Limb (tissue), 2 donors: Measurements from ENCODE around the gene ASB18.
"Not testable (repeated sequence)": the region's sequence is repeated elsewhere in the genome, so short reads cannot be mapped to it uniquely, and the experiment has no call there.

Experiments used
- DNase-seq, 2 donors: peaks; one replicate each; pipeline ENCODE4 v3.0.0-alpha.2; 2016; ENCODE audit errors: extremely low spot score in 2 of 2

The ASB18 gene, protein sequence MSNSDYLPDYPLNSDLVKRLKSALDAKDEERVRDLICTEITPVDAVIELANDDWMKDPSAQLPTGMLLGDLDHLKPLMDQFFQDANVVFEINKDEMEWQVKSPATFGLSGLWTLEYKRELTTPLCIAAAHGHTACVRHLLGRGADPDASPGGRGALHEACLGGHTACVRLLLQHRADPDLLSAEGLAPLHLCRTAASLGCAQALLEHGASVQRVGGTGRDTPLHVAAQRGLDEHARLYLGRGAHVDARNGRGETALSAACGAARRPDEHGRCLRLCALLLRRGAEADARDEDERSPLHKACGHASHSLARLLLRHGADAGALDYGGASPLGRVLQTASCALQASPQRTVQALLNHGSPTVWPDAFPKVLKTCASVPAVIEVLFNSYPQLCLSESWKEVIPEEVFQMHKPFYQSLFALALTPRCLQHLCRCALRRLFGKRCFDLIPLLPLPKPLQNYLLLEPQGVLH

DNA sequence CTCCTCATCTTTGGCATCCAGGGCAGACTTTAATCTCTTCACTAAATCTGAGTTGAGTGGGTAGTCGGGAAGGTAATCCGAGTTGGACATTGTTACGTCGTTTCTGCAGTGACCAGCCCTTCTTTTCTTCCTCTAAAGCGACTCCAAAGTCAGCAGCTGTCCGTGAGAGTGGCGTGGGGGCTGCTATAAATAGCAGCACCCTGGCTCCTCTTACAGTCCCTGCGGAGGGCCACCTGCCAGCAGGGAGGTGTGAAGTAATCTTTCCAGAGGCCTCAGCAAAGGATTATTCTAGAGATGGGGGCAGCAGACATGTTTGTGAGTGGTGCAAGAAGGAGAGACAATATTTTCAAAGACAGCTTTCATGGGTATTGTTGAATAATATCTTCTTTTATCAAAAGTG, at the start of gene ASB18:
ASB18 (minus strand) TSS at position 151 of the 400 bp plus-strand sequence; CDS start at position 90, 61 bp downstream.
- DNase-seq = peak in 1 of 2 donors; percentile 20

DNA sequence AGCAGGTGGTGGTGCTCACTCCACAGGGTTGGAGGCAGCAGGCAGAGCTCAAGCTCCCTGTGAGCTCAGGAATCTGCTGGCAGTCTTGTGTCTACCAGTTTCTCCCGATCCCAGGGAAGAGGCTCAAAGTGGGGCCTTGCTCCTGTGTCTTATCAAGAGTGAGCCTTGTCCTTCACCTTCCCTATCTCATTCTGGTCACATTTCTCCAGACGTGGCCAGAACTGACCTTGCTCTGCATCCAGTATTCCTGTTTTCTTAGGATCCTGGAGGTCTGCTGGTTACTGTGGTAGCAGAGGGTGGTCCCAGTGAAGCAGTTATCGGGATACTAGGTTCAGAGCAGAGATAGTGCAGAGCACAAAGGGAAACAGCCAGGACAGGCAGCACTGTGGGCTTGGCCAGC, 47.1 kb upstream of the ASB18 start:
- no peak for DNase-seq

DNA sequence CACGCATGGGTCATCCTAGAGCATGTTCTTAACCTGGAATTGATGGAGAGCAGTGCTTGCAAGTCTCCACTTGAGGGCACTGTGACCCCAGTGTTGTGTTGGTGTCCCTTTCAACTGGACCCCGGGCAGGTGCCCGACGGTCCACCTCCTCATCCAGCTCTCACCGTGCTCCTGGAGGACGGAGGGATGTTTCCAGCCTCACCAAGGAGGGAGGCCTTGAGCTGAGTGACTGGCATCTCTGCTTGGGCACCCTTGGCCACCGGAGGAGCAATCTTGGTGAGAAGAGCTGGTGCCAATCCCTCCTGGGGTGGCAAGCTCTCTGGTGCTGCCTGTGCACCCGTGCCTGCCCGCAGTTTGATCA, 45.4 kb upstream of the ASB18 start:
- no peak for DNase-seq

DNA sequence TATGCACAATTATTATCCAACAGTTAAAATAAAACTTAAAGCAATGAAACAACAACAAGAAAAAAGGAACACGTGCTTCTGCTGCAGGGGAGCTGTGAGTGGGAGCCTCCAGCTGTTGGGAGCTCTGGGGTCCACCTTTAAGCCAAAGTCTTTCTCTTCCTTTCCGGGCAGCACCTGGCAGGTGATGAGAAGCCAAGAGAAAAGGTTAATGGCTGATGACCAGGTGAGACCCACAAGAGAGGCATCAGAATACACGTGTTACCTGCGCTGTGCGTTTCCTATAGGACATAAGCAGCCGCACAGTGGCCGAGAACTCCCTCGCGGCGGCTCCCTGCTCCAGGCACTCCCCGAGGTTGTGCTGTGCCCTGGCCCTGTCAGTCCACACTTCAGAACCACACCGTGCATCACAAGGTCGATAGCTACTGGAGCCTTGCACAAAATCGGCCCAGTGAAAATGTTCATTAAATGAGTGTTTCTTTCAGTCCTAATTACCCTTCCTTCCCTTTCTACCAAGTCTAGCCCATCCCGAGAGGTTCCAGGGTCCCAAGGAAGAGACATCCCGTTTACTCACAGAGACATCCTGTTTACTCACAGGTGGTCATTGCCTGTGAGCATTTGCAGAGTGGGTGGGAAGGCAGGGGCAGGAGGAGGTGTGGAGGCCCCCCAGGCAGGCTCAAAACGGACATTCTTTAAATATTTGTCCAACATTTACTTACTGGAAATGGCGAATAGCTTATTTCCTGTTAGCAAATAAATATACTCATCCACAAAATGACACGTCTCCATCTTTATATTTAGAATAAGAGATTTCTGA, 44.9 kb upstream of the ASB18 start:
- DNase-seq = no peak

DNA sequence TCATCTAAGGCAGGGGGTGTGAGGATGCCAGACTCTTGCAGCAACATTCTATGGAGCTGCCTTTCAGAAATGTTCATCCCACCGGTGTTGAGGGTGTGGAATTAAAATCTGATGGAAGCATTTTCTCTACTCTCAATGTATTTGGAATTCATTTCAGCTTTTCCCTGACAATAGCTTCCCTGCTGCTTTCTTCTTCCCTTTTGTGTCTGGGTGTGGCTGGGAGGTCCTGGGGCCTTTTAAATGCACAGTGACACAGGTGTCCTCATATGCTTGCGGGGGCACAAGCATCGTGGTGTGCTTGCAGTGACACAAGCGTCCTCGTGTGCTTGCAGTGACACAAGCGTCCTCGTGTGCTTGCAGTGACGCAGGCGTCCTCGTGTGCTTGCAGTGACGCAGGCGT, 43.4 kb upstream of the ASB18 start:
- no peak for DNase-seq

DNA sequence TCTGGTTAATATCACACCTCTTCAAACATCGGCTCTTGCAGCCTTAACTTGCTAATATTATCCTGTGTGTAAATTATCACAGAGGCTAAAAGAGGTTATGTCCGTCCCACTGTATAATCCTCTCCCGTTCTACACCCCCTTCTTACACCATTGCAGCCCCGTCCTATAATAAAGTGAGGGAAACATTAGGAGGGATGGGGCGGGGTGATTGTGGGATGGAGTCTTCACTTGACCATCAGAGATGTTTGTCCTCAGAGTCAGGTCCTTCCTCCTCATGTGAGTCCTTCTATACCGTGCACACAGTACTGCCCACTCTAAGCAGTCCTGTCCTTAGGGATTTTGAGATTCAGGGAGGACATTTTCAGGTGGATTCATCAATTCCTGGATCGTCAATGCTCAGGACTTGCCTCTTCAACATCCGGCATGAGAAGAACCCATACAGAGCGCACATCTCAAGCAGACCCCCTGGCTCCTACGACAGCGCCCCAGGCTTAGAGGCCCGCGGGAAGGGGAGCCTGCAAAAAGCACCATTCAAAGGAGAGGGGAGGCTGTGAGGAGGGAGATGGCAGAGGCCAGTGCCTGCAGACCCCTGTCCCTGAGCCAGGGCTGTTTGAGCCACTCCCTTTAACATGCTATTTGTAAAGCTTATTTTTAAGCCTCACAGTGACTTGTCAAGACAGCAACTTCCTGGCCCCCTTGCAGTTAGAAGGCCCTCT, 42.8 kb upstream of the ASB18 start:
- no peak for DNase-seq

DNA sequence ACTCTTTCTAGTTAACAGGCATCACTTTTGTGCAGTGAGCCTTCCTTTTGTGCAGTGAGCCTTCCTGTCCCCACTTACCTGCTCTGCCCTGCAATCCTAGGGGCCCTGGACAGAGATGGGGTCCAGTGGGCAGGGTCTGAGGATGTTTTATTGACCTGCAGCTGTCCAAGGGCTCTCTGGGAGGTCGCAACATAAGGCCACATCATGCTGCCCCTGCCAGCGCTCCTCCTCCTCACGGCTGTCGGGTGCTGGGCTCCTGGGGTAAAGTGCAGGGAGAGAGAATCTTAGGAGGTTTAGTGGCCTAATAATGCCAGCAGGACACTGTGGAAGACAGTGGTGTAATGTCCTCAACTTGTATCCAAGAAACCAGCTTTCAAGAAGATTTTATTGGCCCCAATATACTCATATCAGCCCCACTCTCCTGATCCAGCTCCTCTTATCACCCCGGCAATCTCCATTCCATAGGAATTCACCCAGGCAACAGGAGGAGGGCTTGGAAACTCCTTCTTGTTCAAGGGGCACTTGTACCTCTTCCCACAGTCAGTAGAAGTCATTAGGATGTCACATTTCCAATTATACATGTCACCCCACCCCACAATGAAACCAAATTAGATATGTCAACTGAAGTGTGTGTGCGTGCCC, 41.9 kb upstream of the ASB18 start:
- no peak for DNase-seq

DNA sequence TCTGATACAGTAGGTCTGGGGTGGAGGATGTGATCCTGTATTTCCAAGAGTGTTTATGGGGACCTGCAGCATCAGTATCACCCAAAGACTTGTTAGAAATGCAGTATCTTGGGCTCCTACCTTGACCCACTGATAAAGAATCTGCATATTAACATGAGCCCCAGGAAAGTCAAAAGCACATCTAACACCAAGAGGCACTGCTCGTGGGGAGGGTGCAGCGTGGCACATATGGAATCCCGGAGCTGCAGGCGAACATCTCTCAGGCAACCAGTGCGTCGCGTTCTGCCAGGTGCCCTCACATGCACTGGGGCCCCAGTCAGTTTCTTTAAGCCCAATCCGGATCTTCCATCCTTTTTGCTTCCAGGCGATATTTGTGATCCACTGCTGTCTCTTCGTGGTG, 41.3 kb upstream of the ASB18 start:
- DNase-seq = no peak

DNA sequence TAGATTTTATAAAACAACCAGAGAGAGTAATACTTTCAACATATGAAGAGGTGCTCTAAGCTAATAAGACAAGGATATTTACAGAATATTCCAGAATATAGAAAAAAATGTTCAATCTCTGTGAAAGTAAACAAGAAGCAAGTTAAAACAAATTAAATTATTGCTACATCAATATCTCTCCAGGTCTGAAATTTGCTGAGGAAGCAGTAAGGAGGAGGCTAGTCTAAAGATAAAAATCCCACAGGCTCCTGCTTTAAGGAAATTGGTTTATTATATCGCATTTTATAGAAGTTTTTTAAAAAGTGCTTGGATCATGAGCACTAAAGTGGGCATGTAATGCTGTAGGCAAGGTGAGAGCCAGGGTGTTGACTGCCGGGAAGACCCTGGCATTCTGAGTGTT, 39.7 kb upstream of the ASB18 start:
- no peak for DNase-seq

DNA sequence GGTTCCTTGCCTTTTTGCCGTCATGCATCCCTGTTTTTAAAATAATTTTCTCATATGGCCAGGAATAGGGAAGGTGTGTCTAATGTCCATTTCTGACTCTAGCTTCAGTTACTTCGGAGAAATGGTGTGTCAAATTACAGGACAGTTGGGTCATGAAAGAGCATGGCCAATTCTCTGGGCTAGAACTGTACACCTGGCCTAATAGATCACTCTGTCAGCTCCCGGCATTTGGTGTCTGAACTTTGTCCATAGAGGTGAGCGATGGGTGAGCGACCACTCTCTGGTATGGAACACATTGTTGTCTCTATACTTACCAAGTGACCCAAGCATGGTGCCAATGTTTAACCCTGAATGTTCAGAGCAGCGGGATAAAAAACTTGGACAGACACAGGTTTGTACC, 38.3 kb upstream of the ASB18 start:
- no peak for DNase-seq

DNA sequence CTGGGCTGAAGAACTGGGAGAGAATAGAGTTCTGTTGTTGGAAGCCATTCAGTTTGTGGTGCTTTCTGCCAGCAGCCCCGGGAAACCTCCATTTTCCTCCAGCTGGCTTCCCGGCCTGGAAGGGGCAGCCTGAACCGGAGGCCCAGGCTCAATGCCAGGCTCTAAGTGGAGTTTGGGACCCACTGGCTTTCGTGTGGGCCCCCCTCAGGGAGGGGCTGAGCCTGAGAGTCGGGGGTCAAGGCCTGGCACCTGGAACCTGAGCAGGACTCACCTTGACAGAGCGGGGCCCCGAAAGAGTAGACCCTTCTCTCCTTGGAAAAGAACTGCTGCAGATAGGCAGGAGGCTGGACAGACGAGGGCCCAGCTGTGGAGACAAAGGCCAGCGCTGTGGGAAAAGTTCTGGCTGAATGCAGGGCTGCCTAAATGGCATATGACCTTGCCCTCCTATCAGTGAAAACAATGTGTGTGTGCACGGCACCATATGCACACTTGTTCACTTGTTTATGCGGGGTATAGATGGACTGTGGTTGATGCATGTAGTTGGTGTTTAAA, 34.8 kb upstream of the ASB18 start:
- DNase-seq = no peak

DNA sequence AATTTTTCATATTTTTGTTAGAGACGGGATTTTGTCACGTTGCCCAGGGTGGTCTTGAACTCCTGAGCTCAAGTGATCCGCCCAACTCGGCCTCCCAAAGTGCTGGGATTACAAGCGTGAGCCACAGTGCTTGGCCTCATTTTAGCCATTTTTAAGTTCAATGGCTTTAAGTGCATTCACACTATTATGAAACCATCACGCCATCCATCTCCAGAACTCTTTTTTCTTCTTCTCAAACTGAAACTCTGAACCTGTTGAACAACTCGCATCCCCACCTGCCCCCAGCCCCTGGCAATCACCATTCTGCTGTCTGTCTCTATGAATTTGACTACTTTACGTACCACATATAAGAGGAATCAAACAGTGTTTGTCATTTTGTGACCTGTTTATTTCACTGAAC, 31.3 kb upstream of the ASB18 start:
- no peak for DNase-seq

DNA sequence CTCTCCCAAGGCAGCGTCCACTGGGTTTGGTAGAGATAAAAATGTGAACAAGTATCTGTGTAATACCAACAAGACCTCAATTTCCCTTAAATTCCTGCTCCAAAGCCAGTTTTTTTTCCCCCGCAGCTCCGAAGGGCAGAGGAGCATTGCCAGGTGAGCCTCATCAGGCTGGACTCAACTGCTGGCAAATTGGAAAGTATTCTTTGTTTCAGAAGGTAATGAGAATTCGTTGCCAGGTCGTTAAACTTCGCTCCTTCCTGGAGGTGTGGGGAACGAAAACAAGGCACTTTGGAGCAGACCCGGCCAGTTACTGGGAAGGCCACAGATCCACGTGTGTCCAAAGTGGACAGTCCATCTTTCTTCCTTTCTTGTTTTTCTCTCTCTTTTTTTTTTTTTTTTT, 30.4 kb upstream of the ASB18 start:
- no peak for DNase-seq

DNA sequence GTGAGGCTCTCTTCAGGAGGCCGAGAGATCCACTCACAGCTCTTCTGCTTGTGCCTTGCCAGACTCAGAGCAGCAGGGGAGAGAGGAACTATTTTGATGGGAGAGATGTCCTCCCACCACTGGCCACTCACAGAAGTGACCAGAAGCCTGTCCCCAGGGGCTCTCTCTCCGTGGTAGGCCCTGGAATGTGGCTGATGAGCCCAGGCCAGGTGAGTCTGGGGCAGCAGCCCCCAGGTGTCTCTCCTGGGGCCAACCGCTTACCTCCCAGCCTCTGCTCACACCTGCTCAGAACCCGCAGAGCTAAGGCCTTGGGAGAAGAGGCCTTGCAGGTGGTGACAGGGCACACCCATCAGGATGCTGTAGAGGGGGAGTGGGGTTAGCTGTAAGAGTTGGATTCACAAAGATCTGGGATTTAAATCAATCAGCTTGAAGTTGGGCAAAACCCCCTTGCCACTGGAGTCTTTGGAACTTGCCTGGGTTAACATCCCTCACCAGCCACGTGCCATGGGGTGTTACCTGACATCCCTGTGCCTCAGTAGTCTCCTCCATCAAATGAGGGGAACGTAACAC, 29.1 kb upstream of the ASB18 start:
- no peak for DNase-seq

DNA sequence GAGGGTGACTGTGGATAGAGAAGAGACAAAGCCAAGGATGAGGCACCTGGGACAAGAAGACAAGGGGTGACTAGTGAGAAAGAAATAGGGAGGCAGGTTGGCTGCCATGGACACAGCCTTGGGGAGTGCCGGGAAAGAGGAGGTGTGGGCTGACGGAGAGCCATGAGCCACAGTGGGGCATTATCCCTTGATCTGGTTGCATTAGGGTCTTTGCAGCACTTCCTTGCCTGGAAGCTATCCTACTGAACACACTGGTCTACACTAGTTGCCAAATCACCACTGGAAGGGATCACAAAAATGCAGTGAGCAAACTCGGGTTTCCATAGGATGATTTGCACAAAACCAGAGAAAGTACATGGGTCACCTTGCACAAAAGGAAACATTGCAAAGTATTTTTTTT, 27.7 kb upstream of the ASB18 start:
- no peak for DNase-seq

DNA sequence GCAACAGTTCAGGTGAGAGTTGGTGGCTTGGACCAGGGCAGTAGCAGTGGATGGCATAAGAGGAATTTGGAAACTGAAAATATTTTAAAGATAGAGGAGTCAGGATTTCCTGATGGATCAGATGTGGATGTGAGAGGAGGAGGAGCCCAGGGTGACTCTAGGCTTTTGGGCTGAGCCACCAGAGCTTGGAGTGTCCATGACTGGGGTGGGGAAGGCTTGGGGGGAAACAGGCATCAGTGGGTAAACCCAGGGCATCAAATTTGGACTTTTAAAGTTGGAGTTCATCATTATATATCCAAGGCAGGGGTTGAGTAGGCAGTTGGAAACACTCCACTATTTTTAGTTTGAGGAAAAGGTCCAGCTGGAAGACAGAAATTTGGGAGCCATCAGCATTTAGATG, 27.3 kb upstream of the ASB18 start:
- no peak for DNase-seq

DNA sequence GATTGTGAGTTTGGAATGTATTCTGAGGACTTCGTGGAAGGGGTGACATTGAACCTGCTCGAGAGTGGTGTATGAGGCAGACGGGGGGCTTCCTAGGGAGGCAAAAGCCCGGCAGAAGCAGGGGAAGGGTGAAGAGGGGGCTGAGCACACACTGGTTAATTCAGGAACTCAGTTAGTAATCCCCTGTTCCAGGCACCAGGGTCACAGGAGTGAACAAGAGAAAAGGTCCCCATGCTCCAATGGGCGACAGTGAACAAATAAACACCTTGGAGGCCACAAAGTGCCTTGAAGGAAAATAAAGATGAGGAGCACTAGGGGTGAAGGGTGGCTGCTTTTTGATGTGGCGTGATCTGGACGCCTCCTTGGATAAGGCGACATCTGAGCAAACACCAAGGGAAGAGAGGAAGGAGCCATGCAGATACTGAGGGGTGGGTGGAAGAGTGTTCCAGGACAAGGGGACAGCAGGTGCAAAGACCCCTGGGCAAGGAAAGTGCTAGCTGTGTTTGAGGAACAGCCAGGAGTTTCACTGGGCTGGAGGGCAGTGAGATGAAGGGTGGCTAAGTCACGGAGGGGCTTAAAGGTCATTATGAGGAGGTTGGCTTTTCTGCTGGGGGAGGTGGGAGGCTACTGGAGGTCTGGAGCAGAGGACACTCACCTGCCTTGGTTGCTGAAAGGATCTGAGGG, 26.7 kb upstream of the ASB18 start:
- no peak for DNase-seq

DNA sequence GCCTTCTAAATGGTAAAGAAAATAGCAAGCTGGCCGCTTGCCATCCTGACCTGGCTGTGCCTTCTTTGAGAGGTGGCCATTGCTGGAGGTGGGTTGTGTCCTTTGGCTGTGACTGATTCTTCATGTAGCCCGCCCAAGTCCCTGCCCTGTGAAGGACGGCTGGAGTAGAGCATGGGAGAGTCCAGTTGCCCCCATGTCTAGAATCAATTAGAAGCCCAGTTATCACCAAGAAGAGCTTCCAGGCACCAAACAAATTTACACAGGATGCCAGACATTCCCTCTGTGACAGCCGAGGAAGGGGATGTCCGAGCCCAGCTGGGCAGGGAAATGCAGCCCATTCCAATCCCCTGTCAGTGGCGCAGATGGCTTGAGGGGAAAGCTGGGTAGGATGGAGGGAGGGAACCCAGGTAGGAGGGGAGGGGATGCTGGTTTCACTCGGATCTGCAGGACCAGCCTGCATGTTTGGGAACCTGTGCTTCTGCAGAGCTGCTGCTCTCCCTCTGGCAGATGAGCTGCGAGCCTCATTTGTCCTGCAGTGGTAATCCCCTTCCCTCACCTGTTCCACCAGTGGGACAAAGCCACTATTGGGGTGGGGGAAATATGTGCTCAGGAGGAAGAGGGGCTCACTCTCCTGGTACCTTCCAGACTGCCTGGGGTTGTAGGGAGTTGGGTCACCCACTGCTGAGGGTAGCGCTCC, 25.7 kb upstream of the ASB18 start:
- no peak for DNase-seq

DNA sequence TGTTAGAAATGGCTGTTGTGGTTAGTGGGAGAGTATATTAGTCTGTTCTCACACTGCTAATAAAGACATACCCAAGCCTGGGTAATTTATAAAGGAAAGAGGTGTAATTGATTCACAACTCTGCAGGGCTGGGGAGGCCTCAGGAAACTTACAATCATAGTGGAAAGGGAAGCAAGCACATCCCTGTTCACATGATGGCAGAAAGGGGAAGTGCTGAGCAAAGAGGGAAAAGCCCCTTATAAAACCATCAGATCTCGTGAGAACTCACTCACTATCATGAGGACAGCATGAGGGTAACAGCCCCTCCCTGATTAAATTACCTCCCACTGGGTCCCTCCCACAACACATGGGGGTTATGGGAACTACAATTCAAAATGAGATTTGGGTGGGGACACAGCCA, 24.2 kb upstream of the ASB18 start:
- not testable (repeated sequence) for DNase-seq

DNA sequence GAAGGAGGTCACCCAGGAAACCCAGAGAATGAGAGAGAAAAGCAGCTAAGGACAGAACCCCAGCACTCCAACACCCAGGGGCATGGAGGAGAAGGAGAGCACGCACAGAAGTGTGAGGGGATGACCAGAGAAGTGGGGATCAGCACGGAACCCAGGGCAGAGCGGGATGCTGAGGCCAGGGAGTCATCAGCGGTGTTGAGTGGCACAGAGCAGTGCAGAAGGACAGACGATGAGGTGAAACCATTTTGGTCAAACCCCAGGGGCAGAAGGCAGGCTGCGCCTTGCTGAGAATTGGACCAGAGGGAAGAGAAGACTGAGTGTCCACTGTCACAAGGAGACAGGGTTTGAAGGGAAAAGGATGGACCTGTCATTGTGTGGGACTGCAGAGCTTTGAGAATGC, 23.4 kb upstream of the ASB18 start:
- no peak for DNase-seq
